Forelimb muscle (tissue), 1 donor: ENCODE results near the gene MESD. TPM values are rescaled to one million over a fixed set of nuclear protein-coding genes. Genes with fewer than 3 reads are reported as not detected.

Experiments used
- DNase-seq: peaks from one replicate; pipeline ENCODE4 v3.0.0-alpha.2; 2013; ENCODE audit warnings: low read depth
- polyA plus RNA-seq: library from polyadenylated mRNA; unstranded; fragments of 120-200 nt; gene quantifications from one replicate; pipeline ENCODE4 v1.2.1, GENCODE V29; 2013; ENCODE audit not compliant: insufficient read length

The MESD gene
- polyA plus RNA-seq, 1 donor = 18.7 TPM

DNA sequence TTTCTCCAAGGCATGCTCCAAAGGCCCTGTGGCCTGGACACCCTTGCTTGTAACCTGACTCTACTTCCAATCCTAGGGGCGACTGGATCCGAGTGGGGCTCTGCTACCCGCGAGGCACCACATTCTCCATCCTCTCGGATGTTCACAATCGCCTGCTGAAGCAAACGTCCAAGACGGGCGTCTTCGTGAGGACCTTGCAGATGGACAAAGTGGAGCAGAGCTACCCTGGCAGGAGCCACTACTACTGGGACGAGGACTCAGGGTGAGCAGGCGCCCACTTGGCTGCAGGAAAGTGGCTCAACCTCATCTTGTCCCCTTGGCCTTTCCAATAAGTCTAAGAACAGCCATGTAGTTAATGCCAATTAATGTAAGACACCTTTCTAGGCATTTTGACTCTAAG lies 51.9 kb downstream of the MESD start:
- no peak for DNase-seq

DNA sequence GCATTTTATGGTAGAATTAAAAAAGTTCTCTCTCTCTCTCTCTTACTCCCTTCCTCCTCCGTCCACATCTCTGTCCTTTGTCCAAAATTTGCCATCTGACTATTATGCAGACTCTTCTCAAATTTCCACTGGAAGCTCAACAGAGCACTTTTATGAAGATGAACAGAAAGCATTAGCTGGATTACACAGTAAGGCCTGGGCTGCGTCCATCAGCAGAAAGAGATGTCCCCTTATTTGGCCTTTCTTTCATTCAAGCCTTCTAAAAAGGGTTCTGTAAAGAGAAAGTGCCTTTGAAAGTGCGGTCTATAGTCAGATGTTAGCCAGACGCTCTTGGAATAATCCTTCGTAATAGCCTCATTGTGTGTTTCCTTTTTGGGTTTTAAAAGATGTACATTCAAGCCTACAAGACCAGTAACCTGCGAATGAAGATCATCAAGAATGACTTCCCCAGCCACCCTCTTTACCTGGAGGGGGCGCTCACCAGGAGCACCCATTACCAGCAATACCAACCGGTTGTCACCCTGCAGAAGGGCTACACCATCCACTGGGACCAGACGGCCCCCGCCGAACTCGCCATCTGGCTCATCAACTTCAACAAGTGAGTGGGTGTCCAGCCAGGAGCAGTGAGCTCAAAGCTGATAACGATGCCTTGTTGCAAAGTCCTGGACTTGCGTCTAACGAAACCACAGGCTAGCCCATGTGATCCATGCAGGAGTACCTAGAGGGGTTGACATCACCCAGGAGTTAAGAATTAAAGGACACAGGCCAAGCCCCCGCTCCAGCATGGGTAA lies 53.1 kb downstream of the MESD start:
- no peak for DNase-seq

DNA sequence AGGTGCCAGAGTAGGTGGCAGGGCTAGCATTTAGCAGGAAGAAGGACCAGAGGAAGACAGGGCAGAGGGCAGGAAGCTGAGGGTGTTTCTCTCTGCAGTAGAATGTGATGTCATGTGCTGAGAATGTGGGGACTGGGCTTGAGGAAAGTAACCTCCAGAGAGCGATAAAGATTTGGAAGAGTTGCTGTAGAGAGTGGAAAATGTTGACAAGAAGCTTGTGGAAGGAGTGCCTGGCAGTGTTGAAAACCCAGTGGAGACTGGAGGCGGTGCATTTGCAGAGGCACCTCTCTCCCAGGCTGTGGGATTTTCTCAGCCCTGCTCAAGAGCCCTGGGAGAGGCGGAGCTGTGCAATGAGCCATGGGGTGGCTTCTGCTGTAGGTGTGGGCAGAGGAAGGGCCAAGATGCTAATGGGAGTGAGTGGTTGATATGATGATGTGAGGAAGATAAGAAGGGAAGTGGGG lies 54.8 kb downstream of the MESD start:
- DNase-seq = peak; percentile 29

DNA sequence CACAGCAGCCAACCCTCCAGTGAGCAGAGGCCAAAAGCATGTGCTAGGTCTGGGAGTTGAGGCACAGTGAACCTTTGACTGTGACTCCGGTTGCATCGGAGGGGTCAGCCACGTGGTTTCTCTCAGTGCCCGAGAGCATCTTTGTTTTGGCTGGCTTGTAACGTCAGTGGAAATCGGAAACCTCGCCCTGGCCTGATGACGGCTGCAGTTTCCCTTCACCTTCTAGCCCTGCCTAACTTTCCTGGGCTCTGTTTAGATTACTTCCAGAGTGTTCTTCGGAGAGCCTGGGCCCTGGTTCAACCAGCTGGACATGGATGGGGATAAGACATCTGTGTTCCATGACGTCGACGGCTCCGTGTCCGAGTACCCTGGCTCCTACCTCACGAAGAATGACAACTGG lies 56.6 kb downstream of the MESD start:
- peak; percentile 61 for DNase-seq

DNA sequence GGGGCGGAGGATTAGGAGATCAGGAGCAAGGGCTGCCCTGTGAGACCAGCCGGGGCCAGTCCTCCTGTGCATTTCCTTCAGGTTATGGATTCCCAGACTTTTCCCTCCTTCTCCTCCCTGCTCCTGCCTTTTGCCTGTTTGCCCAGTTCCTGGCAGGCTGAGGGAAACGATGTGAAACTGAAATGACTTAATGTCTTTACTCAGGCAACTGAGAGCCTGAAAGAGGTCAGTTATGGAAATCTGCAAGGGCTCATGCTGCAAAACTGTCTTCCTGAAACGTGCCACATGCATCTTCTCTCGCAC lies 57.2 kb downstream of the MESD start:
- no peak for DNase-seq

DNA sequence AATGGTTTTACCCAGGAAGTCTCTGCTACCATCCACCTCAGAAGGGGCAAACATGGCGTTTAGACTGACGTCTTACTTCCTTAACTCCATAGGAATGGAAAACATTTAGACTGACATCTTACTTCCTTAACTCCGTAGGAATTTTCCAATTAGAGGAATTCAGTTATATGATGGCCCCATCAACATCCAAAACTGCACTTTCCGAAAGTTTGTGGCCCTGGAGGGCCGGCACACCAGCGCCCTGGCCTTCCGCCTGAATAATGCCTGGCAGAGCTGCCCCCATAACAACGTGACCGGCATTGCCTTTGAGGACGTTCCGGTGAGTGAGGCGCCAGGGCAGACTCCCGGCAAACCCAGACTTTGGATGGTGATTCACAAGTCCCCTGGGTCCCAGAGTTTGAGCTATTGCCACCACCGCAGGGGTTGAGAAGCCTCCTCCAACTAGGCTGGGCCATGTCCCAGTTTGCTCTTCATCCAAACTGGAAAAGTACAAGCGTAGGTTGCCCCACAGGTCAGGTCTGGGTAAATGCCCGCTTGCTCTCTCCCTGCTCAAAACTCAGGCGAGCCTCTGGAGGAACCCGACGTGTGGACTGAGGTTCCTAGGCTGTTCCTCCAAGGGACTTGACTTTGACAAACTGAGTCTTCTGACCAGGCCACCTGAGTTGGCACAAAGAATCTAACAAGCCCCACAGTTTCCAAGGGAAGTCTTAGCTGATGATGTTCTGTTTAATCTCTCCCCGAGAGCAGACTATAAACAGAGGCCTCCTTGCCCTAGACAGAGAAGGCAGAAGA lies 57.7 kb downstream of the MESD start:
- DNase-seq = no peak

DNA sequence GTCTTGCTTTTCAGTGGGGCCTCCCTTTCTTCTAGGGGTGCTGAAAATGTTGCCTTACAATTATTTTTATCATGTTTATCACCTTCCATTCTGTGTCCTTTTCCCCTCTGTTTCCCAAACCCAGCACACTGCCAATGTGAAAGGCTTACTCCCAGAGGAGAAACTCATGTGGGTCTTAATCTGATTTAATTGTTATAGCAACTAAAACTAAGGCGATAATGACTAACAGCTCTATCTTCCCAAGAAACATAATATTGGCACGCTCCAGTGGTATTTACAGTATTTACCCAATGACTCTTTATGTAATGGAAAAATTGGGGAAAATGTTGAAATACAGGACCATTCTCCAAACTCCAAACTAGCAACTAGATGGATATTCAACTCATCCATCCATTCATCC lies 58.4 kb downstream of the MESD start:
- no peak for DNase-seq

DNA sequence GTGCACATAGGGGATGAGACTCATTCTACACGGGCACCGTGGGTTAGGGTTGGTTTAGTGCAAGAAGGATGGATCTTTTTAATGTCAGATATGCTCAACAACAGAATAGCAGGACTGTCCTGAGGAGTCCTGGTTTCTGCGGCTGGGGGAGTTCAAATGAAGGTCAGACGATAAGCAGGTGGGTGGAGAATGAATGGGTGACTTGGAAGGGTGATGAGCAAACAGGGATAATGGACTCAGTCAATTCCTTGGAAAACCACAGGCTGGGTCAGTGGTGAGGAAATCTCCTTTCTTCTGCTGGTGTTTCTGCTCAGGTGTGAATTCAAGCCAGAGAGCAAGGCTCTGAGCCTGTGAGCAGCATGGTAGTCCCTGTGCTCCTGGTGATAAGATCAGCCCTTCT lies 59.9 kb downstream of the MESD start:
- no peak for DNase-seq

DNA sequence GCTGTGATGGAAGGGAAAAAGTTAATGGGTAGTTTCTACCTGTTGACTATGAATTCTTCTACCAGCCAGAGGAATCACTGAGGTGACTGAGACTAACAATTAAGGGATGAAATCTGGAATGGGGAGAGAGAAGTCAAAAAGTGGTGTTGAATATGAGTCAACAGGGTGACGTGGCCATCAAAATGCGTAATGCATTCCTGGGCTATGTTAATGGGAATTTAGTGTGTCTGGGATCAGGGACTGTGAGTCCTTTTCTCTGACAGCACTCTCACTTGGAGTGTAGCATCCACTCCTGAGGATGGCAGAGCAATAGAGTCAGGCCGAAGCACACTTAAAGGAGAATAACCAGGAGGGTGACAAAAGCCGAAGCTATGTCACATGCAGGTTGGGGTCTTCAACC lies 60.4 kb downstream of the MESD start:
- DNase-seq = no peak

DNA sequence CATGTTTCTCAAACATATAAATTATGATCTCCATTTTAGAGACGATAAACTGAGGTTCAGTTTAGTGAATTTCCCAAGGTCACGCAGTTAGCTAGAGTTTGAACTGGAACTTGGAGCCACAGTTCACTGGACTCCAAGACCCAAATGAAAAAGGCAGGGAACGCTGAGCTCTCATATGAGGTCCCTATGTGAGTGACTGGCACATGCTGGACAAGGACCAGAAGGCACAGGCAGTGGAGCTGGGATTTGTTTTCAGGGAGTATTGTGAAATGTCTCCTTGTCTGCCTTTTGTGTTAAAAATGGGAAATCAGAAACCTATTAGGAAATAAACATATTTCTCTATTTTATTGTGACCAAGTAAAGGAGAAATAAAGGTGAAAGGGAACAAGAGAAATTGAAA lies 63.5 kb downstream of the MESD start:
- no peak for DNase-seq

DNA sequence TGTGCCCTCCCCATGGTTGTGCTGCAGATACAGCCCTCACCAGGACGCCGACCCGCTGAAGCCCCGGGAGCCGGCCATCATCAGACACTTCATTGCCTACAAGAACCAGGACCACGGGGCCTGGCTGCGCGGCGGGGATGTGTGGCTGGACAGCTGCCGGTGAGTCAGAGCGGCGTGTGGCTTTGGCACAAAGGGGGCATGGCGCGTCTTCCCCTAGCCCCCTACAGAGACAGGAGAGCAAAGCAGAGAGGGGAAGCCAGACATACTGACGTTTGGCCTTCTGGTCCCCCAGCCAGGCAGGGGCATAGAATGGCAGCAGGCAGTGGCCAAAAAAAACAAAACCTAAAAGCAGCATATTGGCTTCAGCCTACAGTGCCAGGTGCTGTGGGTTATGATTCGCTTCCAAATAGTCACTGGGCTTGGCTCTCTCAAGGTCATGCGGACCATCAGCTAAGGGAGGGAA lies 64.0 kb downstream of the MESD start:
- no peak for DNase-seq

DNA sequence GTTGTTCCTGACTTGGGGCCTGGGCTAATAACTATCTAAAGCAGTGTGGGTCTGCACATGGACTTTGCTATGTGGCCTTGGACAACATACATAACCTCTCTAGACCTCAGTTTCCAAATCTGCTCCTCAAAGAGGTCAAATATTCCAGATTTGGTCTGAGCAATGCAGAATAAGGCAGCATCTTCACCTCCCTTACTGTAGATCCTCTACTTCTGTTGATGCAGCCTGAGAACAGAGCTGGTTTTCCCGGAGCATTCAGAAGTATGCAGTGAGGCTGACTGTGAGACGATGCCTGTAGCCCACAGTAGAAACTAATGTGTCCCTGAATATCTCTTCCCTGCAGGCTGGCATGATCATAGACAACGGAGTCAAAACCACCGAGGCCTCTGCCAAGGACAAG lies 65.3 kb downstream of the MESD start:
- no peak for DNase-seq

DNA sequence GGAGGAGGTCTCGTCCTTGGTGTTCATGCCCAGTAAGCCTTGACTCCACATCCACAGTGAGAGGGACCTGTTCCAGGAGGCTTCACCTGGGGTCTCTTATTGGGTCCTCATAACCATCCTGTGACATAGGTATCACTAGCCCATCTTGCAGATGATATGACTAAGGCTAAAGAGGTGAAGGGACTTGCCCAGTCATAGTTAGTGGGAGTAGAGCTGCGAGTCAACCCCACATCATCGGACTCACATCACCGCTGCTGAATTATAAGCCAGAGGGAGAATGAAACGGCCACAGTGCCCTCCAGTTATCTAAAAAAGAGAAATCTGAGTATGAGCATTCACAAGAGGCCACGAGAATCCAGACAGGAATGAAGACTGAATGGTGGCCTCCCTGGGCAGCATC lies 66.0 kb downstream of the MESD start:
- no peak for DNase-seq

DNA sequence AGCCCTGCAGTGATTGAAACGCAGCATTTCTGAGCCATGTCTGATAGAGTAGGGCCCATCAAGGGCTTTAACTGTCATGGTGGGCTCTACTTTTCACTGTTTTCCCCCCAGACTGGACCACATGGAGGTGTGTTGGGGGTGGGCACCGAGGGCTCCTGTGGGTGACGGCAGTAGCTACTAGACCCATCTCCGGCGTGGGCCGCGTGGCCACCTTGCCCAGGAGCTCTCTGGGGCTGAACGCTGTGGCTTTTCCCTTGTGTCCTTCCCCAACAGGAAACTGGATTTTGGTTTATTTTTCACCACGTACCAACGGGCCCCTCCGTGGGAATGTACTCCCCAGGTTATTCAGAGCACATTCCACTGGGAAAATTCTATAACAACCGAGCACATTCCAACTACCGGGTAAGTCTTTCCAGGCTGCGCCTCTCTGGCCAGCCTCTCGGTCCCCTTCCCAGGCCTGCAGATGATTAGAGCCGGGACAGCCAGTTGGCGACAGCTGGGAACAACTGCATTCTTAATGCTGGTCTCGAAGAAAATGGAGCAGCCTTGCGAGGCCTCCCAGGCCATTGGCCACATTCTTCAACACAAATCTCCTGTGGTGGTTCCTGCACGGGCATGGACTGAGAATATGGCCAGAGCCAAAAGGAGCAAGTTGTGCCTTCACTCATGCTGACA lies 67.7 kb downstream of the MESD start:
- DNase-seq = no peak

DNA sequence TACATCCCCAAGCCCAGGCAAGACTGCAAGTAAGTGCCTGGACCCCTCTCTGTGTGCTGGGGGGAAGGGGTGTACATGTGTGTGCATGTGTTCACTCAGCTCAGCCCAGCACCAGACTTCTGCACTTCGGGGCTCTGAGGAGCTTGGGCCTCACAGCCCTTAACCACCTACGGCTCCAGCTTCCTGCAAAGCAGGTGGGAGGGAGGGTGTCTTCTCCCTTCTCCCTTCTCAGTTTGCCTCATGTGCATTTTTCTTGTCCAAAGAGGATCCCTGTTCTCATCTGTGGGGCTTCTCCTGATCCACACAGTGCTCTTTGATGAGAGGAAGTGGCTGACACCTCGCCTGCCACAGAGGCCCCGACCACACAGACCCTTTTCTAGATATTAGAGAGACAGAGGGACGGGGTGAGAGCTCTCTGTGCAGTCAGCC lies 69.3 kb downstream of the MESD start:
- DNase-seq = no peak

DNA sequence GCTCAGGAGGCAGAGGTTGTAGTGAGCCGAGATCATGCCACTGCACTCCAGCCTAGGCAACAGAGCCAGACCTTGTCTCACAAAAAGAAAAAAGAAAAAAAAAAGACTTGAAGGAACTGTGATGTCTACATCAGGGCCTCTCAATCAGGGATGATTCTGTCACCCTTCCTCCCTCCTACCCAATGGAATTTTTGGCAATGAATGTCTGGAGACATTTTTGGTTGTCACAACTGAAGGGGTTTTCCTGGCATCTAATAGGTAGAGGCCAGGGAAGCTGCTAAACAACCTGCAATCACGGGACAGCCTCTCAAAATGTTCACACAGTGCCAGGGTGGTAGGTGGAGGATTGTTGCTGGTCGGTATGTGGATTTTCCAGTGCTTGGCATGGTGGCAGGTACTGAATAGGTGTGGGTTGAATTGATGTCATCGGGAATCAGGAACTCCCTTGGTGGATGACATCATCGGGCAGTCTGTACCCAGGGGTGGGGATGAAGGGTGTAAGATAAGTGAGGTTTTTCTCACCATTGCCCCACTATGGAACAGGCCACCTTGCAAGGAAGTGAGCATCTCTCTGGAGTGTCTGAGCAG lies 71.3 kb downstream of the MESD start:
- no peak for DNase-seq

DNA sequence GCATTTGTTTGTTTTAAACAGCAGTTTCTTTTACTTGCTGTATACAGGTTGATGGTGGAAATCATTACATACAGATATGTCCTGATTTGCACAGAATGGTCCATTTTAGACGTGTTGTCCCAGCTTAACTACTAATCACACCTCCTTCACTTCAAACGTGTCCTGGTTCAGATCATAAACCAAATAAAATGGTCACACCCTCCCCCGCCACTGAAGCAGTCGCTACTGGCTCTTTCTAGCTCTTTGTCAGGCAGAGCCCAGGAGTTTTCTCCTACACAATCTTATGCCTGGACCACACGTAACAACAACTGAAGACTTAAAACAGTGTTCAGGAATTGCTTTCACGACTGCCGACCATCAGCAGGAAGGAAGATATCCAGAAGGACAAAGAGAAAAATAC lies 73.6 kb downstream of the MESD start:
- DNase-seq = no peak

DNA sequence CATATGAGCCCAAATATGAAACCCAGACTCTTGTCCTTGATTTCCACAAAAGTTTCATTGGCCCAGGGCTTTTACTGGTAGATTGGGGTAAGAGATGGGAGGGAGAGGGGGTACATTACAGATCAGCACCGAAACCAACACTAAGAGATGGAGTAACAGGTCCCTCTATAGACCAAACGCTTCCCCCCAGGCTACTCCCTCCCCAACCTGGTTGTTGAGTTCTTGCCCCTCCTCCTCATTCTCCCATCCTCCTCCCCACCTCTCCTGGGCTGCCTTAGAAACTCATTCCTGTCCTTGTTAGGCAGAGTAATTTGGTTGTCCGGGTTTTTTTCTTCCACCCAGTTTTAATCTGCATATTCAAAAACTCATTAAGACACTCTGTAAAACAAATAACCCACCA lies 74.1 kb downstream of the MESD start:
- DNase-seq = no peak

DNA sequence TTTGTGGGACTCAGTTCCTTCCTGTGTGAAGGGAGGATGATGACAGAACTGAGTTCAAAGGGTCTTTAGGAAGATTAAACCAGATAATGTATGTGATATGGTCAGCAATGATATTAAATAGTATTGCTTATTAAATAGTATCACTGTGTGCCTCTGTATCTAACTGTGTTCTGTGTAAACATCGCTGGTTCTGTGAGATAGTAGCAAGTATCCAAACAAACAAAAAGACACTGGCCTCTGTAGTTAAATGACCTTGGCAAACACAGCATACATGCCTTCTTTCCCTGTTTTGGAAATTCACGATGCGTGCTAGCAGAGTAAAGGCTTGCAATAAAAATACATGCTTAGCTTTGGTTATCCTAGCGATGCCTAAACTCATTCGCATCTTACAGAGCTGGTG lies 76.1 kb downstream of the MESD start:
- no peak for DNase-seq

DNA sequence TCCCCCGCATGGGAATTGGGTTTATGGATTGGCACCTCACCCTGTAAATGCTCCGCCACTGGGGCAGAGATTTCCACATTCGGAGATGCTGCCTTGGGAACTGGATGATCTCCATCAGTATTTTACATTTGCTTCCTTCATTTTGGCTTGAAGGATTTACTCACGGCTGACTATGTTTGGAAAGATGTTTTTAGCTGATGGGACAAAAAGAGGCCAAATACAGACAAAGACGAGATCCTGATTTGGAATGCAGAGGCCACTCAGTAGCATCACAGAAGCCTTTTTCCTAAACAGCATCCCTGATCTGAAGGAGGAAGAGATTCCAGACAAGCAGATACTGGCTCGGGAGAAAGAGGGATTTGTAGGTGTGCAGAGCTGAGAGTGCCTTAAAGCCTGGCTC lies 76.9 kb downstream of the MESD start:
- DNase-seq = no peak

DNA sequence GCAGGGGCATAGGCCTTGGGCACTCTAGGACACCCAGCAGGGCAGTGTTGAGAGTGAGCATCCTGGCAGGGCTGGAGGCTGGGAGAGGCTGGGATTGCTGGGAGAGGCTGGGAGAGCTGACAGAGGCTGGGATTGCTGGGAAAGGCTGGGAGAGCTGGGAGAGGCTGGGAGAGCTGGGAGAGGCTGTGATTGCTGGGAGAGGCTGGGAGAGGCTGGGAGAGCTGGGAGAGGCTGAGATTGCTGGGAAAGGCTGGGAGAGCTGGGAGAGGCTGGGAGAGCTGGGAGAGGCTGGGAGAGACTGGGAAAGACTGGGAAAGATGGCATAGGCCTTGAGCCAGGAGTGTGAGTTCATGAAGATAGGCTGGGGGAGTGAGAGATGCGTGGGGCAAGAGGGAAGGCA lies 77.8 kb downstream of the MESD start:
- no peak for DNase-seq

DNA sequence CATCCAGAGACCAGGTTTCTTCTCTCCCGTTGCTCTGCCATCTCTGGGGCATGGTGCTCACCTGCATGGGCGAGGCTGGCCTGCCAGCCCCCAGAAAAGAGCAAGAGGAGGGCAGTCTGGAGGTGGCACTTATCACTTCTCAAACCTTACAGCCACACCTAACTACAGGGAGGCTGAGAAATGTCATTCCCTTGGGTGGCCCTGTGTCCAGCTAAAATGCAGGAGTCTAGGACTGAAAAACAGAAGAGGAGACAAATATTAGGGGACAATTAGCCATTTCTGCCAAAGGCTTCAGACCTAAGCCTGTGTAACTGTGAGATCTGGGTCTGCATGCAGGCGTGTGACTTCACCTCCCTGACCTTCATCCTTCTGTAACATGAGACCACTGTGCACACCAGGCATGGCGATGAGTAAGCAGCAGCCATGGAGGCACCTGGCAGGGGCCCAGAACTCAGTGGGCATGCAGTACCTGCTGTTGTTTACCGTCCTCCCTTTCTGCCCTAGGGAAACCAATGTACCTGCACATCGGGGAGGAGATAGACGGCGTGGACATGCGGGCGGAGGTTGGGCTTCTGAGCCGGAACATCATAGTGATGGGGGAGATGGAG lies 83.4 kb downstream of the MESD start:
- no peak for DNase-seq
